ENCODE results near the gene GALNT14. TPM values are rescaled to one million over a fixed set of nuclear protein-coding genes. Genes with fewer than 3 reads are reported as not detected.

The GALNT14 gene
- total and polyA plus RNA-seq, 2 of the 8 experiments (the other 6 are each of a cell fraction or from before 2014, with no cell fraction given), result 13.0 to 13.7 TPM

DNA sequence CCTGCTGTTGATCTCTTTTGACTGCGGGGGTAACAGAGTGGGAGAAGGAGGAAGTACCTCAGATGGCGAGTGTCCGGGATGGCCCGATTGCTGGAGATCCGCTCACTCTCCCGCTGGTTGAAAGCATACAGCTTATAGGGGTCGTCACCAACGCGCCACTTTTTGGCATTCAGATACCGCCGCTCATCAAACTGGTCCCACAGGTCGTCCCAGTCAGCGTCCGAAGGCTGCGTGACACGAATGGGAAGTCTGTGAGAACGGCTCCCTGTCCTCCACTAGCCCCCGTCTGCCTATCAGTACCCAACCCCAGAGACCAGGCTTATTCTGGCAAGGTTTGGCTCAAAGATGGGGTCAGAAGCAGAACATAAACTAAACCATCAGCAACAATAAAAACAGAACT is 145.5 kb downstream of the GALNT14 start:
- no peak overlapping the region for H3K14ac ChIP-seq (ENCODE audit: insufficient read length)
- no peak overlapping the region for H3K56ac ChIP-seq (replicated peaks; ENCODE audit: insufficient read length, low read depth, low read length)
- no peak overlapping the region for H4K5ac ChIP-seq (ENCODE audit: insufficient read length, low read depth, low read length)
- H2BK5ac ChIP-seq (ENCODE audit: low read depth, low read length), result no peak overlapping the region
- H3K4me1 ChIP-seq (replicated peaks in 1 of 4; ENCODE audit: control insufficient read depth in 3 of 4, insufficient read depth in 4 of 4, low read length in 3 of 4), result peaks cover 0 to 5% (median under 1%) of the 10 kb centered on the region in 4 experiments; a peak in 3 of 7 replicates
- H3K79me1 ChIP-seq (ENCODE audit: low read depth, low read length), result no peaks in the 10 kb centered on the region; the same call in 1 of the 2 replicates
- H3K9me3 ChIP-seq (ENCODE audit: insufficient read depth in 2 of 2, low read depth in 1 of 2, low read length in 1 of 2), result no peaks in the 10 kb centered on the region
- no peak overlapping the region for H3K4me3 ChIP-seq (ENCODE audit: extremely low read depth in 1 of 4, insufficient read depth in 2 of 4, low read depth in 3 of 4, low read length in 4 of 4)
- WGBS, 2 experiments (ENCODE audit: extremely low coverage in 1 of 2, insufficient coverage in 1 of 2, insufficient read length in 1 of 2, insufficient replicate concordance in 2 of 2, low coverage in 1 of 2, low lambda C conversion rate in 2 of 2, missing lambda C conversion rate in 1 of 2), result 97% methylated on average over 15 of the region's 18 CpGs; no CpG with 5 or more reads in 1 of the 2 experiments
- no peak overlapping the region for H3K4me2 ChIP-seq (ENCODE audit: insufficient read depth in 1 of 2, low read depth in 2 of 2, low read length in 2 of 2)
- no peaks in the 10 kb centered on the region for H3K27me3 ChIP-seq (replicated peaks in 1 of 4; ENCODE audit: control insufficient read depth in 3 of 4, extremely low read depth in 1 of 4, insufficient read depth in 3 of 4, low read length in 3 of 4)
- no peaks in the 10 kb centered on the region for H3K23me2 ChIP-seq (ENCODE audit: low read depth, low read length)
- TF ChIP-seq BACH1 (IDR thresholded peaks at IDR 0.05; ENCODE audit: low read length) (no peak), CBX5 (IDR thresholded peaks at IDR 0.05; ENCODE audit: low read depth, low read length) (no peak)
- POLR2A ChIA-PET (ENCODE audit: partially characterized antibody), result no interaction called here
- no peak overlapping the region for H3K23ac ChIP-seq (ENCODE audit: insufficient read length)
- H2BK12ac ChIP-seq (ENCODE audit: low read depth, low read length), result no peak overlapping the region
- no peak overlapping the region for H2BK120ac ChIP-seq (replicated peaks; ENCODE audit: low read depth, low read length)
- CTCF ChIA-PET (ENCODE audit: partially characterized antibody), result no interaction called here
- FAIRE-seq, result no peak
- no peak overlapping the region for H4K91ac ChIP-seq (replicated peaks; ENCODE audit: insufficient read length, low read length)
- no peaks in the 10 kb centered on the region for H3K36me3 ChIP-seq (ENCODE audit: control insufficient read depth in 2 of 4, insufficient read depth in 4 of 4, low read length in 3 of 4)
- H2BK20ac ChIP-seq (ENCODE audit: low read length), result no peak overlapping the region
- H2AFZ ChIP-seq (ENCODE audit: low read length), result no peak overlapping the region
- no peak overlapping the region for H3K4ac ChIP-seq (replicated peaks; ENCODE audit: insufficient read length, low read depth, low read length)
- no peaks in the 10 kb centered on the region for H4K20me1 ChIP-seq (replicated peaks in 1 of 2; ENCODE audit: control insufficient read depth in 1 of 2, insufficient read depth in 2 of 2, low read length in 2 of 2)
- H3K9ac ChIP-seq (replicated peaks in 1 of 4; ENCODE audit: extremely low read depth in 1 of 4, low read depth in 3 of 4, low read length in 3 of 4), result no peak overlapping the region
- no peak overlapping the region for H3K18ac ChIP-seq (ENCODE audit: extremely low read depth, low read length)
- no peak for DNase-seq (ENCODE audit: low read depth in 1 of 2, low spot score in 2 of 2)
- H2AK5ac ChIP-seq (ENCODE audit: low read depth, low read length), result no peak overlapping the region
- H4K8ac ChIP-seq (ENCODE audit: extremely low read depth, insufficient read depth, low read length), result no peak overlapping the region
- no peak overlapping the region for H2BK15ac ChIP-seq (ENCODE audit: low read length)
- no peaks in the 10 kb centered on the region for H3K79me2 ChIP-seq (ENCODE audit: control insufficient read depth in 1 of 2, insufficient read depth in 2 of 2, low read length in 2 of 2)
- H3K27ac ChIP-seq (ENCODE audit: low read depth, low read length), result no peak overlapping the region

Measured in H1 (cell line).